ENCODE results near the gene SPECC1. TPM values are rescaled to one million over a fixed set of nuclear protein-coding genes. Genes with fewer than 3 reads are reported as not detected.

The SPECC1 gene
- total RNA-seq, 1 donor from 2014 or later = 65.7 TPM

- TF ChIP-seq CTCF (IDR thresholded peaks at IDR 0.05; ENCODE audit: unreplicated experiment) = no peak
- Mint-ChIP-seq H3K9me3 (ENCODE audit: unreplicated experiment) (no peaks in the 10 kb centered on the region), H3K4me1 (ENCODE audit: unreplicated experiment) (peaks cover 11% of the 10 kb centered on the region), H3K27ac (ENCODE audit: unreplicated experiment) (peak overlapping the region; percentile 85), H3K27me3 (ENCODE audit: unreplicated experiment) (peaks cover 5% of the 10 kb centered on the region), H3K36me3 (ENCODE audit: low read depth, unreplicated experiment) (no peaks in the 10 kb centered on the region), H3K4me3 (ENCODE audit: unreplicated experiment) (no peak overlapping the region)
- DNase-seq (ENCODE audit: low spot score) = peak; percentile 26
These were observed 77.4 kb downstream of the SPECC1 start for GRCh38 chr17:20086416-20087076.

DNA sequence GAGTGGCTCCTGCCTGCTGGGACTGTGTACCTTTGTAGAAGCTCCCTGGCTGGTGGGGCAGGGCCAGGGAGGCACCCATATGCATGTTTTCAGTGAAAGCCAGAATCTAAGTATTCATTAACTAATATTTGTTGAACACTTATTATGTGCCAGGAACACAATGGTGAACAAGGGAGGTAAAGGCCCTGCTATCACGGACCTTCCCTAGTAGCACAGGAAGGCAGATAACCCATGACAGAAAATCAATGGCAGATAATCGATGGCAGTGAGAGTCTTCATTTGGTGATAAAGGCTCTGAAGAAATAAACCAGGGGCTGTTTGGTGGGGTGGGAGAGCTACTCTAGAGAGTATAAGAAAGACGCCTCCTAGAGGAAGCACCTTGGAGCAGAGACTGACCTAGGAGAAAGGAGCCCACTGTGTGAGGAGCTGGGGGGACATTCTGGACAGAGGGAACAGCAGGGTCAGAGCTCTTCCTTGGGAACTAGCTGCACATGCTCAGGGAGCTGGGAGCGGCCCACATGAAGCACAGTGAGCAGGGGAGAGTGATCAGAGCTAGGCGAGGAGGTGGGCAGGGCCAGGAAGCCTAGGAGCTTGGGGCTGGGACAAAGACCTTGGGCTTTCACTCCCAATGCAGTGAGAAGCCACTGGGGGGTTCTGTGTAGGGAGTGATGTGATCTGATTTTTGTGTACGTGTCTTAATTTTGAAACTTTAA is 78.5 kb downstream of the SPECC1 start:
- Mint-ChIP-seq H3K36me3 (ENCODE audit: low read depth, unreplicated experiment) (no peaks in the 10 kb centered on the region), H3K27ac (ENCODE audit: unreplicated experiment) (no peak overlapping the region), H3K27me3 (ENCODE audit: unreplicated experiment) (peaks cover 5% of the 10 kb centered on the region), H3K4me3 (ENCODE audit: unreplicated experiment) (no peak overlapping the region), H3K9me3 (ENCODE audit: unreplicated experiment) (no peaks in the 10 kb centered on the region), H3K4me1 (ENCODE audit: unreplicated experiment) (peaks cover 13% of the 10 kb centered on the region)
- no peak for DNase-seq (ENCODE audit: low spot score)
- TF ChIP-seq CTCF (IDR thresholded peaks at IDR 0.05; ENCODE audit: unreplicated experiment) = no peak

- no peak overlapping the region for H3K4me3 Mint-ChIP-seq (ENCODE audit: unreplicated experiment)
- H3K27ac Mint-ChIP-seq (ENCODE audit: unreplicated experiment) = no peak overlapping the region
- no peak for TF ChIP-seq CTCF (IDR thresholded peaks at IDR 0.05; ENCODE audit: unreplicated experiment)
- H3K36me3 Mint-ChIP-seq (ENCODE audit: low read depth, unreplicated experiment) = no peaks in the 10 kb centered on the region
- DNase-seq (ENCODE audit: low spot score) = no peak
- H3K4me1 Mint-ChIP-seq (ENCODE audit: unreplicated experiment) = peaks cover 13% of the 10 kb centered on the region
- peaks cover 8% of the 10 kb centered on the region for H3K27me3 Mint-ChIP-seq (ENCODE audit: unreplicated experiment)
- H3K9me3 Mint-ChIP-seq (ENCODE audit: unreplicated experiment) = no peaks in the 10 kb centered on the region
These were observed 80.8 kb downstream of the SPECC1 start for GRCh38 chr17:20089756-20090547.

- H3K36me3 Mint-ChIP-seq (ENCODE audit: low read depth, unreplicated experiment) = no peaks in the 10 kb centered on the region
- peaks cover 8% of the 10 kb centered on the region for H3K27me3 Mint-ChIP-seq (ENCODE audit: unreplicated experiment)
- no peak for DNase-seq (ENCODE audit: low spot score)
- TF ChIP-seq CTCF (IDR thresholded peaks at IDR 0.05; ENCODE audit: unreplicated experiment) = no peak
- H3K4me1 Mint-ChIP-seq (ENCODE audit: unreplicated experiment) = peaks cover 10% of the 10 kb centered on the region
- no peak overlapping the region for H3K27ac Mint-ChIP-seq (ENCODE audit: unreplicated experiment)
- H3K9me3 Mint-ChIP-seq (ENCODE audit: unreplicated experiment) = no peaks in the 10 kb centered on the region
- no peak overlapping the region for H3K4me3 Mint-ChIP-seq (ENCODE audit: unreplicated experiment)
These were observed 82.2 kb downstream of the SPECC1 start for GRCh38 chr17:20091174-20092029.

Data from endothelial cell (in vitro differentiated cells).